Activated naive CD4-positive, alpha-beta T cell treated with anti-CD3 and anti-CD28 coated beads, Interleukin-2, amount 50 U/mL, for 24 hours (primary cell): Measurements from ENCODE around the gene SMIM7.

Source experiments
- H3K27ac Mint-ChIP-seq: one replicate; pipeline ENCODE4 v1.8.0; 2021; ENCODE audit warnings: mild to moderate bottlenecking, mixed read lengths
- H3K27me3 Mint-ChIP-seq: one replicate; pipeline ENCODE4 v1.8.0; 2021; ENCODE audit warnings: mixed read lengths
- H3K36me3 Mint-ChIP-seq: one replicate; pipeline ENCODE4 v1.8.0; 2021; ENCODE audit warnings: mixed read lengths
- H3K4me1 Mint-ChIP-seq: one replicate; pipeline ENCODE4 v1.8.0; 2021; ENCODE audit warnings: mixed read lengths
- H3K4me3 Mint-ChIP-seq: one replicate; pipeline ENCODE4 v1.8.0; 2021; ENCODE audit warnings: mild to moderate bottlenecking, mixed read lengths
- H3K9me3 Mint-ChIP-seq: one replicate; pipeline ENCODE4 v1.8.0; 2021; ENCODE audit warnings: mixed read lengths

SMIM7 gene

GRCh38 chr19:16598848-16599247, 61.1 kb downstream of the SMIM7 start:
- Mint-ChIP-seq H3K4me1 (peaks cover 59% of the 10 kb centered on the region), H3K27ac (no peak overlapping the region), H3K4me3 (no peak overlapping the region), H3K27me3 (no peaks in the 10 kb centered on the region), H3K9me3 (no peaks in the 10 kb centered on the region), H3K36me3 (no peaks in the 10 kb centered on the region)

- Mint-ChIP-seq H3K36me3 (no peaks in the 10 kb centered on the region), H3K27me3 (no peaks in the 10 kb centered on the region), H3K4me1 (peaks cover 63% of the 10 kb centered on the region), H3K4me3 (no peak overlapping the region), H3K9me3 (no peaks in the 10 kb centered on the region), H3K27ac (no peak overlapping the region)
Observed at GRCh38 chr19:16596399-16596798, 63.5 kb downstream of the SMIM7 start.
